GM19467 (cell line): ENCODE measurements around the gene GJA4.

Source experiments
- ATAC-seq: cut with Tn5 transposase; IDR thresholded peaks from one replicate; pipeline ENCODE4 v1.9.1; 2021; ENCODE audit warnings: mild to moderate bottlenecking, moderate library complexity; ENCODE audit not compliant: unreplicated experiment

The GJA4 gene

DNA sequence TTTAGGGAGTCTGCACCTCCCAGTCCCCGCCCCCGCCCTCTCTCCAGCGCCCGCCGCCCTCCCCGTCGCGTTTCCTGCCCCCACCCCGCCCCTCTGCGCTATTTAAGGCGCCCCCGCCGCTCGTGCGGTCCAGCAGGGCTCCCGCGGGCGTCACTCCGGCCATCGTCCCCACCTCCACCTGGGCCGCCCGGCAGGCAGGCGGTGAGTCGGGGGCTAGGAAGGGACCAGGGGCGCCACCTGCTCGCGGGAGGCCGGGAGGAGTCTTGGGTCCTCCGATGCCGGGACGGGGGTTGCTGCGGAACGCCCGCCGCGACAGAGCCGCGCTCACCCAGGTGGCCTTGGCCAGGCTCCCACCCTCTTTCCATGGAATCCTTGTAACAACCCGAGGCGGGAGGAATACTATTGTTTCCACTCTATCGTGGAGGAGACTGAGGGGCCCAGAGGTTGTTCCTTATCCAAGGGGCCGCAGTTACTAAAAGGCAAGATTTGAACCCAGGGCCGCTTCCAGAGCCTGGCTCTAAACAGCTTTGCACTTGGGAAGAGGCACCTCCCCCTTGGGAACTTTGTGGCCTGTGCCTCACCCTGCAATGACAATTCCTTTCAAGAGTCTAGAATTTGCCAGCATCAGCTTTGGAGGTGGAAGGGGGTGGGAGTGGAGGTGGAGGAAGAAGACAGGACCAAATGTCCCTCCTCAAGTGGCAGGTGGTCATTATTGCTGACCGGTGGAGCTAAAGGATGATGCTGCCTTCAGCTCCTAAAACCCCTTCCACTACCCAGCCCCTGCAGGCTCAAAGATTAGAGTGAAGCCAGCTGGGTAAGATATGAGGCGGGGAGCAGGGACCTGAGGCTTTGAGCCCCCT, at the start of gene GJA4:
Gene GJA4, plus strand, starts transcription at position 132 of the 860 bp plus-strand sequence. CDS start 1,215 bp downstream, outside the sequence.
- ATAC-seq, result no peak

DNA sequence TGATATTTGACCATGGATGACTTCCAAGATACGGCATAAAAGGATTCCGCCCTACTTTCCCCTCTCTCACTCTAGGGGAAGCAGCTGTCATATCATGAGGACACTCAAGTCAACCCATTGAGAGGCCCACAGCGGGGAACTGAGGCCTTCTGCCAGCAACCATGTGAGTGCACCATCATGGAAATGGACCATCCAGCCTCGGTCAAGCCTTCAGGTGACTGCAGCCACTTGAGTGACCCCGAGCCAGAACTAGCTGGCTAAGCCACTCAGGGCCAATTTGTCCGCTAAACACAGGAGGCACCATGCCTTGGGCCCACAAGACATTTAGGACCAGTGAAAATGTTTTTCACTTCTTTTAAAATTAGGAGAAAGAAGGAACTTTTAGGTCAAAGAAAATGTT, 49.0 kb upstream of the GJA4 start:
- no peak for ATAC-seq

DNA sequence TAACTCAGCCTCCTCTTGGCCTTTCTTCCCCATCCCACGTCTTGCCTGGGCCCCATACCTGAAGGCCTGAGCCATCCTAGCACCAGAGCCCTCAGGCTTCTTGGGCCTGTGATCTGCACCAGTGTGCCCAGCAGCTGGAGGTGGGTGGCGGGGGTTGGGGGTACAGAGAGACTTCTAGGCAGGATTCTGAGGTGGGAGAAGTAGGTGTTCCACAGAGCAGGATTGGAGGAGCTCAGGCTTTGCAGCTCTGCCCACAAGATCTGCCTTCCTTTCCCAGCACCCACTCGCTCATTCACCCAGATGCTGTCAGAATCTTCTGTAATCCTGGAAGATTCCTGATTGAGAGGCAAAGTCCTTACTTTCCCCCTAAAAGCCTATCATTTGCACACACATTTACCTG, 47.9 kb upstream of the GJA4 start:
- ATAC-seq, result no peak

DNA sequence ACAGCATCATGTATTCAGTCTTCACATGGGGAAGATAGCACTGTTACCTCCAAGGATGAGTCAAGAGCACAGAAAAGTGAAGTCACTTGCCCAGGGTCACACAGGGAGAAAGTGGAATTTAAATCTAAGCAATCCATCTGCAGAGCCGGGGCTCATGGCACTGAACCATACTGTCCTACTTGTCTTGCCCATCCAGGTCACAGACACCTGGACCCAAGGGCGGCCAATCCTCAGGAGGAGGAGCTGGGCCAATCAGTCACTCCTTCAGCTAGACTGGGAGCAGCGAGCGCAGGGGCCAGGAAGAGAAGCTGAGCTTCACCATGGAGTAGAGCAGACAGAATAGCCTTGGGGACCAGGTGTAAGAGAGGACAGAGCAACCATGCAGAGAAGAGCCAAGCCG, 47.1 kb upstream of the GJA4 start:
- ATAC-seq, result no peak

DNA sequence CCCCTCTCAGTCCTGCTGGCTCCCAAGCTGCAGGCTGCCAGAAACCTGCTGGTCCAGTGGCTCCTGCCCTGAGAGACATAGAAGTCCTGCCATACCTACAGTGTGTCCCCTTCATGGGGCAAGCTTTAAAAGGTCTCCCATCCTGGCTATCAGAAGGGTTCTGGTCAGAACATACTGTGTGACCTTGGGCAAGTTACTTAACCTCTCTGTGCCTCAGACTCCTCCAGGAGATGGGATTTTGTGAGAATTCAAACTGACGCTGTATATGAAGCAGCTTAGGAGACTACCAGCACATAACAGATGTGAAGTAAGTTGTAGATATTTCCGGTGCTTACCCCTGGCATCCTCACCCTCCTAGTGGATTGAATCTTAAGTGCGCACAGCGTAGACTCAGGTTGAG, 46.7 kb upstream of the GJA4 start:
- no peak for ATAC-seq

DNA sequence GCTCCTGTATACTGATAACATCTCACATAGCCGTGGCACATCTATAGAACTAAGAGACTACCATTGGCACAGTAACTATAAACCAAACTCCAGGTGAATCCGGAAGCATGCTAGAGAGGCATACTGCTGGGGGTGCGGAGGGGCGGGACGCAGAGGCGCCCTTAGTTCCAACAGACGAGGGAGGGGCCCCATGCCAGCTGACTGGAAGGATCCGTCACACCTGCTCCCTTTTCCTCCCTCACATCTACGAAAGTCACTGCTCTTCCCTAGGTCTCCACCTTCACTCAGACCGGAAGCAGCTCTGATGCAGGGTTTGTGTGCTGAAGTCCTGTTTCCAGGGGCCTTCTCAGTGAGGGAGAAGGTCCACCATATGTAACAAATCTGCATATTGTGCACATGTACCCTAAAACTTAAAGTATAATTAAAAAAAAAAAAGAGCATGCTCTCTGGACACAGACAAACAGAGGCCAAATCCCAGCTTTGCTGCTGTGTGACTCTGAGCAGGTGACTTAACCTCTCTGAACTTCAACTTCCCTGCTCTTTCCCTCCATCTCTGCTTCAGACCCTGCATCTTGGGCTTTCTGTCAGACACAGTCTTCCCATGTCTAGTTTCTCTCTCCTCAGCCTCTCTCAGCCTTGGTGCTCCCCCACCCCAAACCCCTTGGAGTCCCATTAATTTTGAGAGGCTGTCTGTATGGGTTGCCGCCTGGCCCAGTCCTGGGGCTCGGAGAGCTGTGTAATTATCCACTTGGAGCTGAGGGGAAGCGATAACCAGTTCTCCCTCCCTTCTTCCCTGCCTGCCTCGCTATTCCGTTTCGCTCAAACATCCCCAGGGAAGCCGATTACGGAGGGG, 45.8 kb upstream of the GJA4 start:
- ATAC-seq, result no peak

DNA sequence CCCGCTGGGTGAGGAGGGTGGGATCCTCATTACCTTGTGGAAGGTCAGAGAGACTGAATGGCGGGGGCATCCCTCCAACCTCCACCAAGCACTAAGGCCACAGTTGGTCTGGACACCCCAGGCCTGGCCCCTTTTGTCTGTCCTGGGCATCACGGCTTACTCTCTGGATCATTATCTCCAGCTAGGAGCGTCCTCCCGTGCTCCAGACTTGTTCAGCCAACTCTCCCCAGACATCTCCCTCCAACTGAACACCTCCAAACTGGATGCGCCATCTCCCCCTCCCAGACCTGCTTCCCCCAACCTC, 45.2 kb upstream of the GJA4 start:
- no peak for ATAC-seq

DNA sequence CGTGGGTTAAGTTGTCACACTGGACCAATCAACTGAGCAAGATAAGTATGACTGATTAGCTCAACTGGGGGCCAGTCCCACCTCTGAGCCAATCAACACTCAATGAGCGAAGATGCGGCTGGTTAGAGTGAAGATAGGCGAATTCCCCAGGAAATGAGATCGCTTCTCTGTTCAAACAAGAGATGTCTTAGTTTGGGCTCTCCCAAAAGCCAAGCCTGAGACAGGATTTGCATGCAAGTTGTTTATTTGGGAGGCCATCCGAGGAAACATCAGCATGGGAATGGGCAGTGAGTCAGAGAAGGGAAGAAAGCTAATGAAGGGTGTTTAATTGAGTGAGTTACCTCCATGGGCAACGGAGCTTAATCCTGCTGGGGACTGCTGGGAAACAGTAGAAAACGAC, 42.8 kb upstream of the GJA4 start:
- ATAC-seq, result no peak

DNA sequence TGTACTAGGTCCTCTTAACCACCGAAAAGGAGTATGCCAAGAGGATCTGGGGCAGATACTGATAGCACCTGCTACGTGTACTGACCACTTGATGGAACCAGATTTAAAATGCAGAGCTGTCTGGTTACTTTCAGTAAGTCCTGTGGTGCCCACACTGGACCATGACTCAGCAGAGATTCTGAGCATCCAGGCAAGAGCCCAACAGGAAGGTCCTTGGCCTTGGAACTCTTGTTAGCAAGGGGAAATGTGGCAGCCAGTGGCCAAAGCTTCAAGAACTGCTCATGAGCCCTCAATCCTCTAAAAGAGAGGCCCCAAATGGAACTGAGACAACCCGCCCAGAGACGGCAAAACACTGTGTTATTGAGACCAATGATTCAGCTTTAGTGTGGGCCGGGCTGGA, 42.2 kb upstream of the GJA4 start:
- ATAC-seq, result no peak

DNA sequence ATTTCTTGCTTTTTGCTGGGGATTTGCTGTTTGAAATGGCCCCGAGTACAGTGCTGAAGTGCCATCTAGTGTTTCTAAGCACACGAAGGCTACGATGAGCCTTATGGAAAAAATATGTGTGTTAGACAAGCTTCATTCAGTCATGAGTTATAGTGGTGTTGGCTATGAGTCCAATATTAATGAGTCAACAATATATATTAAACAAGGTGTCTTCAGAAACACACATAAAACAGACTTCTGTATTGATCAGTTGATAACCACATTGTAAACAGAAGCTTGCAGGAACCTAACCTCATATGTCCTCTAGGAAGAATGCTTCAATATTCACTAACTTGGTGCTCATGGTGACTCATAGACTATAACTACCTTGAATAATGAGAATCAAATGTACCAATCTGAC, 39.6 kb upstream of the GJA4 start:
- ATAC-seq, result no peak

DNA sequence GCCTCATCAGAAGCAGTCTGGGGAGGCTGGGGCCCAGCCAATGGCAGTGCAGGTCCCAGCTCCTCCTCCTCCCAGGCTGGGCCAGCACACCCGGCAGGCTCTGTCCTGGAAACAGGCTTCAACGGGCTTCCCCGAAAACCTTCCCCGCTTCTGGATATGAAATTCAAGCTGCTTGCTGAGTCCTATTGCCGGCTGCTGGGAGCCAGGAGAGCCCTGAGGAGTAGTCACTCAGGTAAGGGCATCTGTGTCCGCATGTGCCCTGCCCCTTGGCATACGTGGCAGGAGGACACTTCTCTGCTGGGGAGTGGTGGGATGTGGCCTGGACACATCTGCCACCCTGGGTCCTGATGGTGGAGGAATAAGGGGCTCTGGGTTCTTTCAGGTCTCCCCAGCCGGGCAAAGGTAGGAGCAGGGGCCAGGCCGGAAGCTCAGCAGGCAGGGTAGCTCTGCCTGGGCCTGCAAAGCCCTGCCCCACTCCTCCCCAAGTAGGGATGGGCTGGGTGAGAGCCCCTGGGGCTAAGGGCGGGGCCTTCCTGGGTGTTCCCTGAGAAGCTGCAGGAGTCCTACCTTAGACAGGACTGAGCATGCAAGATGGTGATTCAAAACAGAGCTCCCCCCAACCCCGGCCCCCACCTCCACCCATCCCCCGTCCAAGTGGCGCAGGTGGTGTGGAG, 37.7 kb upstream of the GJA4 start, which contains the start of gene GJB5:
Gene GJB5, plus strand, starts transcription at position 84 of the 674 bp plus-strand sequence. CDS start 2,284 bp downstream, outside the sequence.
- ATAC-seq, result no peak

DNA sequence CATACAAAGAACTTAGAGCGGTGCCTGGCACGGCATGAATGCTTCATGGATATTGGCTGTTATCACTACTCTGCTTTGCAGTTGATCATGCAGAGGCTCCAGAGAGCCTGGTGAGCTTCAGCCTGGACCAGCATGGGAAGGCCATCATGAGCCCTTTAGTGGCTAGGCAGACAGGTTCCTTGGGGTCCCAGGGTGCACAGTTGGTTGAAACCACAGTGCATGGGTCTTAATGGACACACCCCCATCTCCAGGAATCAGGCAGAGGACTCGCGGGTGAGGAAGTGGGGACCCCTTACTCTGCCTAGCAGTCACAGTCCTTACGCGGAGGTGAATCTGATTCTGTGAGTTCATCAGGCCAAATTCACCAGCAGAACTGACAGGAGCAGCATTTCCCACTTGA, 36.8 kb upstream of the GJA4 start:
- ATAC-seq, result no peak

DNA sequence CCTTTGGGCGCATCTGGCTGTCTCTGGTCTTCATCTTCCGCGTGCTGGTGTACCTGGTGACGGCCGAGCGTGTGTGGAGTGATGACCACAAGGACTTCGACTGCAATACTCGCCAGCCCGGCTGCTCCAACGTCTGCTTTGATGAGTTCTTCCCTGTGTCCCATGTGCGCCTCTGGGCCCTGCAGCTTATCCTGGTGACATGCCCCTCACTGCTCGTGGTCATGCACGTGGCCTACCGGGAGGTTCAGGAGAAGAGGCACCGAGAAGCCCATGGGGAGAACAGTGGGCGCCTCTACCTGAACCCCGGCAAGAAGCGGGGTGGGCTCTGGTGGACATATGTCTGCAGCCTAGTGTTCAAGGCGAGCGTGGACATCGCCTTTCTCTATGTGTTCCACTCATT, 35.4 kb upstream of the GJA4 start:
- ATAC-seq, result no peak

DNA sequence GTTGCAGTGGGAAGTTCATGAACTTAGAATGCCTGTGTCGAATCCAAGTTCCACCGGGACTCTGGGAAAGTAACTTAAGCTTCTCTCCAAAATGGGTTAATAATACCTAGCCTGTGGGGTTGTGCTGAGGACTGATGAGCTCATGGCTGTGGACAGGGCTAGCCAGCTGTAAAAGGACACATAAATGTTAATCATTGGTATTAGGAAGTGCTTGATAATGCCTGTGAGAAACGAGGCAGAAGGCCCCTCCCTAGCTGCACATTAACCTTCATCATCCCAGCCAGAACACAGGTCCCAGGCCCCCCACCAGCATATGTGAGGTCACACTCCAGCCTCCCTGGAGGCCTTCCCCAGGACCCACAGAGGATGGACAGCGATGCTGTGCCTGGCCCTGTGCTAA, 34.0 kb upstream of the GJA4 start:
- no peak for ATAC-seq

DNA sequence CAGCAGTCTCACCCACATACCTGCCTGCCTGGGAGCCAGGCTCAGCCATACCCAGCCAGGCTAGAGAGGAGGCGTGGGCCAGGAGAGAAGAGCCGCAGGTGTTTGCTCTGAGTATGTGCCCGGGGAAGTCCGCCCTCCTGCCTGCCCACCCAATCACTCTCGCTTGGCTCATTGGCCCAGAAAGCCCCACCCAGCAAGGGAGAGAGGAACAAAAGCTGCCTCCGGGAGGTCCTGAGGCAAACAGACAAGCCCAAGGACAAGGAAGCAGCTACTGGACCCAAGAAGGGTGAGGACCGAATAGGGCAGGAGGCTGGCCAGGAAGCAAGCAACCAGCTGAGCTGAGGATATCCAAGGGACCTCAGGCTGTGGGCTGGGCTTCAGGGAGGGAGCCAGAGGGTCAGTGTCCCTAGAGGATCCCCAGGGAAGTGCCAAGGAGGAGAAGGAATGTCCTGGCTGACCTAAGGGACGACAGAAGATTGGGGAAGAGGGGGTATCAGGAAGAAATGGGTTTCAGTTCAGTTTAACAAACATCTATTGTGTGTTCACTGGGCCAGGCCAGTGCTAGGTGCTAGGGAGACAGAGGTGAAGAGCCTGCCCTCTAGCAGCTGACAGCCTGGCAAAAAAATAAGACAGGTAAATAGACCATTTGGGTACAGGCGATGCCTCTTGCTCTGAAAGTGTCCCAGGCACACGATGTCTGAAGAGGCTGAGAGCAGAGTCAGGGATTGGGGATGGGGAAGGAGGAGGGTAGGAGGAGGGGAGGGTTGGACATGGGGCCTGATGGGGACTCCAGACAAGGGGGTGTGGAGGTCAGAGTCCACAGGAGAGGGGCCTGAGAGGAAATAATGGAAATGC, 33.1 kb upstream of the GJA4 start, which contains the start of gene GJB4:
Gene GJB4, plus strand, starts transcription at position 238 of the 855 bp plus-strand sequence. CDS start 1,515 bp downstream, outside the sequence.
- ATAC-seq, result no peak

DNA sequence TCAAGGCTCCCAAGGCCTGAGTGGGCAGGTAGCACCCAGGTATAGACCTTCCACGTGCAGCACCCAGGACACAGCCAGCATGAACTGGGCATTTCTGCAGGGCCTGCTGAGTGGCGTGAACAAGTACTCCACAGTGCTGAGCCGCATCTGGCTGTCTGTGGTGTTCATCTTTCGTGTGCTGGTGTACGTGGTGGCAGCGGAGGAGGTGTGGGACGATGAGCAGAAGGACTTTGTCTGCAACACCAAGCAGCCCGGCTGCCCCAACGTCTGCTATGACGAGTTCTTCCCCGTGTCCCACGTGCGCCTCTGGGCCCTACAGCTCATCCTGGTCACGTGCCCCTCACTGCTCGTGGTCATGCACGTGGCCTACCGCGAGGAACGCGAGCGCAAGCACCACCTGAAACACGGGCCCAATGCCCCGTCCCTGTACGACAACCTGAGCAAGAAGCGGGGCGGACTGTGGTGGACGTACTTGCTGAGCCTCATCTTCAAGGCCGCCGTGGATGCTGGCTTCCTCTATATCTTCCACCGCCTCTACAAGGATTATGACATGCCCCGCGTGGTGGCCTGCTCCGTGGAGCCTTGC, 31.5 kb upstream of the GJA4 start:
- no peak for ATAC-seq

DNA sequence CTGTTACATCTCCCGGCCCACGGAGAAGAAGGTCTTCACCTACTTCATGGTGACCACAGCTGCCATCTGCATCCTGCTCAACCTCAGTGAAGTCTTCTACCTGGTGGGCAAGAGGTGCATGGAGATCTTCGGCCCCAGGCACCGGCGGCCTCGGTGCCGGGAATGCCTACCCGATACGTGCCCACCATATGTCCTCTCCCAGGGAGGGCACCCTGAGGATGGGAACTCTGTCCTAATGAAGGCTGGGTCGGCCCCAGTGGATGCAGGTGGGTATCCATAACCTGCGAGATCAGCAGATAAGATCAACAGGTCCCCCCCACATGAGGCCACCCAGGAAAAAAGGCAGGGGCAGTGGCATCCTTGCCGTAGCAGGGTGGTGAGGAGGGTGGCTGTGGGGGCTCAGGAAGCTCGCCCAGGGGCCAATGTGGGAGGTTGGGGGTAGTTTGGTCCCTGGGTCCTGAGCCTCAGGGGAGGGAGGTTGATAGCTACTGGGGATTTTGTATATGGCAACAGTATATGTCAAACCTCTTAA, 31.0 kb upstream of the GJA4 start:
- no peak for ATAC-seq

DNA sequence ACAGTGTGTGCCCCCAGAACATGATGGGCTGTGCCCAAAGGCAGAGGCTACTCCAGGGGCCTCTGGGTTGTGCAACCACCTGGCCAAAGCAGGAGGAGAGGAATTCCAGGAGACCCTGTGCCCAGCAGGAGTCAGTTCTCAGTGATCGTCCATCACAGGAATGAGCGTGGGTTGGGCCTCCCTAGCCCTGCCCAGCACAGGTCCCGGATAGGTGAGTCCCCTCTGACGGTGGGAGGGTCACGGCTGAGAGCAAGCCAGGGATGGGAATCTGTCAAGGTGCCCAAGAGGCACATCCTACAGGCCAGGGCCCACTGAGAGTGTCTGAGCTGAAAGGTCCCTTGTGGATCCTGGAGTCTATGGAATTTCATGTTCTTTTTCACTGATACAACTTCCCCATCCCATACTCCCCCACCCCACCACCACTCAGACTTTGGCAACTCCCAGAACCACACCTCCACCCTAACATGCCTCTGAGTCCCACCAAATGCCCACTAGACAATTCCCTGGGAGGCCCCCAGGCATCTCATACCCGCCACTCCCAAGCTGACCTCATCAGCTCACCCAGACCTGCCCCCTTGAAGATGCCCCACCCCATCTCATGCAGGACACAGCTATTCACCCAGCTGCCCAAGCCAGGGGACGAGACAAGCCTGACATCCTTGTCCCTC, 30.2 kb upstream of the GJA4 start:
- ATAC-seq, result no peak

DNA sequence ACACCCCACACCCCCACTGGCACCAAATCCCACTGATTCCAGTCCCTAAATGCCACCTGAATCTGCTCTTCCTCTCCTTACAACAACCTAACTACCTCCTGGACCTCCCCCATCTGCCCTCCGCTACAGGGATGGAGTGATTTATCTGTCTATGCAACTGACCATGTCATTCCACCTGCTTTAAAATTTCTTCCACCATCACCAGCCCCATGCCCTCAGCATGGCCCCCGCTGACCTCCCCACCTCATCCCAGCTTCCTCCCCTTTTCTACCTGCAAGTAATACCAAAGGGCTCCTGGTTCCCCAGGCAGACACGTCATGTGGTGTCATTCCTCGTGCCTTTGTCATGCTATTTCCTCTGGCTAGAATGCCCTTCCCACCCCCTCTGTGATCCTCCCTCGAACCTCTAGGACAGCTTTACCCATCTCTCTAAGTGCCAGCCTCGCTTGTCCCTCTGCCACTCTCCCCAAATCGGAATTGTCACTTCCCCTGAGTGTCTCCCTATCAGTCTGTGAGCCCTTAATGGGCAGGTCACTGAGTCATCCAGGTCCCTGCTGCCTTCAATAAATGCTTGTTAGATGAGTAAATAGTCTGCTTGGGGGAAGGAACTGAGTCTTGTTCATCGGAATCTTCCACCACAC, 29.5 kb upstream of the GJA4 start:
- ATAC-seq, result no peak
